Upper lobe of right lung (tissue), 1 donor: ENCODE measurements around the gene TCTN1. TPM values are rescaled to one million over a fixed set of nuclear protein-coding genes. Genes with fewer than 3 reads are reported as not detected.

Experiments
- ATAC-seq: fragments of 200-7000 bp; cut with Tn5 transposase; one replicate; pipeline ENCODE4 v1.9.1; 2020; ENCODE audit warnings: mild to moderate bottlenecking, moderate library complexity
- DNase-seq: peaks from one replicate; pipeline ENCODE4 v3.0.0-alpha.2; 2020
- H3K27ac ChIP-seq: fragments of 200-600 bp; one replicate; pipeline ENCODE4 v1.8.0; 2022
- H3K27me3 ChIP-seq: fragments of 200-600 bp; one replicate; pipeline ENCODE4 v1.8.0; 2022; ENCODE audit warnings: mild to moderate bottlenecking
- H3K36me3 ChIP-seq: fragments of 200-600 bp; one replicate; pipeline ENCODE4 v1.8.0; 2022
- H3K4me1 ChIP-seq: fragments of 200-600 bp; one replicate; pipeline ENCODE4 v1.8.0; 2022
- H3K4me3 ChIP-seq: fragments of 200-600 bp; one replicate; pipeline ENCODE4 v1.8.0; 2022; ENCODE audit warnings: mild to moderate bottlenecking
- H3K9me3 ChIP-seq: fragments of 200-600 bp; one replicate; pipeline ENCODE4 v1.8.0; 2022
- CTCF ChIP-seq: fragments of 200-600 bp; IDR thresholded peaks from one replicate; pipeline ENCODE4 v1.8.0; 2022; ENCODE audit warnings: antibody characterized with exemption
- intact Hi-C: fragments of 100-400 bp; cut with DNase I; formaldehyde crosslinking; loops from one replicate; pipeline ENCODE4 v1.11.0; 2022
- total RNA-seq: library from RNA; stranded (reverse); fragmentation: NEBNext Ultra II Directional; extraction: Animal tissue kit (Norgen Biotek cat#: 25700); gene quantifications from one replicate; pipeline ENCODE4 v1.2.1, GENCODE V29; 2021
- donor health status: DM: no; HTN: yes; CAD: no; lungs with severe emphysema.

Gene TCTN1
- total RNA-seq, 1 donor from 2014 or later, result 30.4 TPM

GRCh38 chr12:110677982-110678381, 64.1 kb downstream of the TCTN1 start:
- no peaks in the 10 kb centered on the region for H3K27me3 ChIP-seq
- no peak overlapping the region for H3K27ac ChIP-seq
- peaks cover 4% of the 10 kb centered on the region for H3K4me1 ChIP-seq
- H3K4me3 ChIP-seq, result no peak overlapping the region
- DNase-seq (no peak), ATAC-seq (no peak)
- intact Hi-C loops, result no loop called here
- no peak for TF ChIP-seq CTCF
- no peaks in the 10 kb centered on the region for H3K9me3 ChIP-seq
- H3K36me3 ChIP-seq, result no peaks in the 10 kb centered on the region

GRCh38 chr12:110679201-110679600, 65.3 kb downstream of the TCTN1 start:
- H3K27me3 ChIP-seq, result no peaks in the 10 kb centered on the region
- ATAC-seq (no peak), DNase-seq (no peak)

GRCh38 chr12:110680032-110680431, 66.1 kb downstream of the TCTN1 start:
- ATAC-seq (no peak), DNase-seq (no peak)
- intact Hi-C loops, result no loop called here
- TF ChIP-seq CTCF, result no peak
- Histone ChIP-seq H3K9me3 (no peaks in the 10 kb centered on the region), H3K4me3 (no peak overlapping the region), H3K27me3 (no peaks in the 10 kb centered on the region), H3K36me3 (no peaks in the 10 kb centered on the region), H3K4me1 (peaks cover 4% of the 10 kb centered on the region), H3K27ac (no peak overlapping the region)

More at GRCh38 chr12:110679201-110679600, 65.3 kb downstream of the TCTN1 start:
- Histone ChIP-seq H3K27ac (no peak overlapping the region), H3K4me1 (peaks cover 4% of the 10 kb centered on the region), H3K4me3 (no peak overlapping the region), H3K36me3 (no peaks in the 10 kb centered on the region), H3K9me3 (no peaks in the 10 kb centered on the region)
- intact Hi-C loops, result no loop called here
- TF ChIP-seq CTCF, result no peak

GRCh38 chr12:110683888-110684287, 70.0 kb downstream of the TCTN1 start:
- no peaks in the 10 kb centered on the region for H3K36me3 ChIP-seq
- H3K27ac ChIP-seq, result no peak overlapping the region
- no peaks in the 10 kb centered on the region for H3K27me3 ChIP-seq
- H3K4me1 ChIP-seq, result peaks cover 8% of the 10 kb centered on the region
- TF ChIP-seq CTCF, result no peak
- H3K4me3 ChIP-seq, result no peak overlapping the region
- ATAC-seq, result no peak
- intact Hi-C loops, result no loop called here
- no peak for DNase-seq
- no peaks in the 10 kb centered on the region for H3K9me3 ChIP-seq

- no peaks in the 10 kb centered on the region for H3K36me3 ChIP-seq
- H3K4me3 ChIP-seq, result no peak overlapping the region
- intact Hi-C loops, result no loop called here
- no peaks in the 10 kb centered on the region for H3K27me3 ChIP-seq
- peaks cover 8% of the 10 kb centered on the region for H3K4me1 ChIP-seq
- H3K27ac ChIP-seq, result no peak overlapping the region
- DNase-seq, result no peak
- no peak for ATAC-seq
- TF ChIP-seq CTCF, result no peak
- H3K9me3 ChIP-seq, result no peaks in the 10 kb centered on the region
These were observed 70.4 kb downstream of the TCTN1 start for GRCh38 chr12:110684312-110684836.

GRCh38 chr12:110686294-110686903, 72.5 kb downstream of the TCTN1 start:
- no peak overlapping the region for H3K4me3 ChIP-seq
- no peaks in the 10 kb centered on the region for H3K27me3 ChIP-seq
- intact Hi-C loops, result no loop called here
- peaks cover 17% of the 10 kb centered on the region for H3K4me1 ChIP-seq
- DNase-seq (no peak), ATAC-seq (no peak)
- no peak for TF ChIP-seq CTCF
- H3K27ac ChIP-seq, result no peak overlapping the region
- H3K9me3 ChIP-seq, result no peaks in the 10 kb centered on the region
- H3K36me3 ChIP-seq, result no peaks in the 10 kb centered on the region
